ENCODE measurements around the gene DDX39A.

Gene DDX39A

DNA sequence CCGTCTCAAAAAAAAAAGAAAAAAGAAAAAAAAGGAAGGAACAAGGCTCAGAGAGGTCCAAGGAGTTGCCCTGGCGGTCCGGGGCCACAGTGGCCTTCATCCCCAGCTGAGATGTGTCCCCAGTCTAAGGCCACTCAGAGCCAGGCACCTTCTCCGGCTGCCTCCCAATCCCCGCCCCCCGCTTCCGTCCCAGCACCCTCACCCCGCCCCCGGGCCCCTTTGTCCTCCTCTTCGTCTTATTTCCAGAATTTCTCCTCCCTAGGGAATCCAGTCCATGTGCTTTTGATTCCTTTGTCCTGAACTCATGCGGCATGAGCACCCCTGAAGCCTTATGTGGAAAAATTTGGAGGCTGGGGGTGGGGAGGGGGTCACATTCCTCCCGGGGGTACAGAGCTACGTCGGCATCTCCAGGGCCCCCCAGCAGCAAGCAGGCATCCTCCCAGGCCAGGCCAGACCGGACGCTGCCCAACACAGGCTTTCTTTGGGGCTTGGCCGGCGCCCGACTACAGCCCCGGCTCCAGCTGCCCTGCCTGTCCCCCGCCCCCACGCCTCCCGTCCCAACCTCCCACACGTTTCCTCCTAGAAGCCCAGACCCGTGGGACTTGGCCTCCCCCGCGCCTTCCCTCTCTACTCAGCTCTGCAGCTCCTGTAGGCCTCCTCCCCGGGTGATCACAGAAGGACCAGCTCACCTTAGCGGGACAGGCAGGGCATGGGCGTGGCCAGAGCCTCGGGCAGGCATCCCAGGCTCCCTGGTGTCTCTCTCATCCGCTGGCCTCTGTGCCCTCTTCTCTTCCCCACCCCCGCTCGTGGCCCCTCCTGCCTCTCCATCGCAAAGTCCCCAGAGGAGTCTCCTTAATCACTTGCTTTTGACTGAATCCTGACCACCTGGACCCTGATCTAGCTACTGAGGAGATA lies 55.7 kb downstream of the DDX39A start:
- DNase-seq (ENCODE audit: low read depth in 2 of 2), result peak in 1 of 2 experiments; percentile 62

DNA sequence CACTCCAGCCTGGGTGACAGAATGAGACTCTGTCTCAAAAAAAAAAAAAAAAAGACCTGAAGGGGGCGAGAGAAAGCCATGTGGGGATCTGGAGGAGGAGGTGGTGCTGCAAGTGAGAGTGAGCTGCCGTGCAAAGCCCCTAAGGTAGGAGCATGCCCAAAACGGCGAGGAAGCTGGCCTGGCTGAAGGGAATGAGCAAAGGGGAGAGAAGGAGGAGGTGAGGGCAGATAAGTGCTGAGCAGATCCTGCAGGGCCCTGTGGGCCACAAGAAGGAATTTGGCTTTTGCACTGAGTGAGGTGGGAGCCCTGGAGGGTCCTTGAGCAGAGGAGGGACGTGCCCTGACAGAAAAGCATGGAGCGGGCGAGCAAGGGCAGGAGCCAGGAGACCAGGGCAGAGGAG lies 57.3 kb downstream of the DDX39A start:
- DNase-seq (ENCODE audit: low read depth in 2 of 2), result no peak
